NCI-H82 (cell line): ENCODE measurements around the gene HES7.

Experiments
- DNase-seq: peaks from one replicate; lab custom pipeline; 2025; lab: John Stamatoyannopoulos, UW

HES7 gene

GRCh38 chr17:8142887-8143580 is 19.1 kb upstream of the HES7 start:
- no peak for DNase-seq

GRCh38 chr17:8142158-8142886 is 18.4 kb upstream of the HES7 start:
- DNase-seq: no peak

- no peak for DNase-seq
Observed at GRCh38 chr17:8141741-8142140, 17.8 kb upstream of the HES7 start.

- DNase-seq: no peak
Observed at GRCh38 chr17:8141045-8141444, 17.1 kb upstream of the HES7 start.

GRCh38 chr17:8140065-8141029 is 16.4 kb upstream of the HES7 start:
- no peak for DNase-seq

- peak; percentile 100 for DNase-seq
Observed at GRCh38 chr17:8138672-8139371, 14.9 kb upstream of the HES7 start.

GRCh38 chr17:8138374-8138671 is 14.4 kb upstream of the HES7 start:
- DNase-seq: no peak

- DNase-seq: no peak
Observed at GRCh38 chr17:8137645-8138373, 13.9 kb upstream of the HES7 start.

- DNase-seq: no peak
Observed at GRCh38 chr17:8133941-8134340, 10.0 kb upstream of the HES7 start.

GRCh38 chr17:8133399-8133798 is 9.5 kb upstream of the HES7 start:
- DNase-seq: peak; percentile 45

GRCh38 chr17:8131844-8132441 is 8.0 kb upstream of the HES7 start:
- DNase-seq: no peak

GRCh38 chr17:8128125-8128784 is 4.3 kb upstream of the HES7 start:
- DNase-seq: no peak

- DNase-seq: peak; percentile 89
Observed at GRCh38 chr17:8126491-8127066, 2.7 kb upstream of the HES7 start.

GRCh38 chr17:8125947-8126490 is 2.1 kb upstream of the HES7 start:
- peak; percentile 89 for DNase-seq

GRCh38 chr17:8125154-8125946 is 1.4 kb upstream of the HES7 start:
- DNase-seq: peak; percentile 95

GRCh38 chr17:8124350-8125153 is 646 bp upstream of the HES7 start:
- DNase-seq: peak; percentile 76

GRCh38 chr17:8122924-8123694 is 797 bp downstream of the HES7 start:
- DNase-seq: peak; percentile 63
